T follicular helper cell (primary cell): ENCODE data around the gene SCO2.

Source experiments
- DNase-seq: peaks from one replicate; pipeline ENCODE4 v3.0.0-alpha.2; 2020; ENCODE audit warnings: low read depth

The SCO2 gene

DNA sequence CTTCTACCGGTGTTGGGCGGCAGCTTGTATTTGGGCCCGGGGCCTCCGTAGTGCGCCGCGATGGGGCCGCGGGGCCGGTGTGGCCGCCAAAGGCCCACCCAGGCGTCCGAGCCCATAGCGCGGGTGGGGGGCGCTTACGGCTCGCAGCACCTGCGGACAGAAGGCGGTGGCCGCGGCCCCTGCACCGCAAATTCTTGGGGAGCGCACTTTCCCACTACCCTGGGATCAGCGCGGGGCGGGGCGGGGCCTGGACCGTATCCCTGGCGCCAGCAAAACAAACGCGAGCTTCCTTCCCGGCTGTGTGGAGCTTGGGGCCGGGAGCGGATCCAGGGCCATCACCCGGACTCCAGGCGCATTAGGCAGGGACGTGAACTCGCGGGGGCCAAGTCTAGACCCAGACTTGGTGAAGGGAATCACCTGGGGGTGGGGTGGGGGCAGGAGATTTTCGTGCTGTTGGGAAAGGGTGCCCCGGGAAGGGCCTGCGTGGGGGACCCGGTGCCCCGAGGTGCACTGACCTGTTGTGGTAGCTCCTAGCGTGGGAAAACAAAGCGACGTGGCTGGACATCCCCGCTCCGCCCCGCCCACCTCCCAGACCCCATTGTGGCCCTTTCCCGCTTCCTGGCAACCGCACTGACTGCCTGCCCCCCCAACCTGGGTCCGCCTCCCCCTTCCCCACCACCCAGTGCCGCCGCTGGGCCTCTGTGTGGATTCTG, 6.7 kb upstream of the SCO2 start:
- DNase-seq, result no peak

DNA sequence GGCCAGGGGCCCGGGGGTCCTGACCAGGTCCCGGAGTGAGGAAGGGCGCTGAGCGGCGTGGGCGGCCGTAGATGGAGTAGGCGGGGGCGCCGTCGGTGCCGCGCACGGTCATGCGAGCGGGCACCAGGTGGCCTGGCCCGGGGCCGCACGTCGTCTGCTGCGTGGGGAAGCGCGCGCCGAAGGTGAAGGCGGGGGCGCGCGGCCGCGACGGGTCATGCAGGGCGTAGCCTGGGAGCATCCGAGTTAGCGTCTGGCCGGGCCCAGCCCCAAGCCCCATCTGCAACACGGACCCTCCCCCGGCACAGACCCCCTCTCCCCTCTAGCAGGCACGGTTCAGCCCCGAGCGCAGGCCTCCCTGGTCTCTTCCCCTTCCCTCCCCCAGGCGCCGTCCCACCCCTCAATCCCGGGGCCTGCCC, 6.2 kb upstream of the SCO2 start:
- no peak for DNase-seq

DNA sequence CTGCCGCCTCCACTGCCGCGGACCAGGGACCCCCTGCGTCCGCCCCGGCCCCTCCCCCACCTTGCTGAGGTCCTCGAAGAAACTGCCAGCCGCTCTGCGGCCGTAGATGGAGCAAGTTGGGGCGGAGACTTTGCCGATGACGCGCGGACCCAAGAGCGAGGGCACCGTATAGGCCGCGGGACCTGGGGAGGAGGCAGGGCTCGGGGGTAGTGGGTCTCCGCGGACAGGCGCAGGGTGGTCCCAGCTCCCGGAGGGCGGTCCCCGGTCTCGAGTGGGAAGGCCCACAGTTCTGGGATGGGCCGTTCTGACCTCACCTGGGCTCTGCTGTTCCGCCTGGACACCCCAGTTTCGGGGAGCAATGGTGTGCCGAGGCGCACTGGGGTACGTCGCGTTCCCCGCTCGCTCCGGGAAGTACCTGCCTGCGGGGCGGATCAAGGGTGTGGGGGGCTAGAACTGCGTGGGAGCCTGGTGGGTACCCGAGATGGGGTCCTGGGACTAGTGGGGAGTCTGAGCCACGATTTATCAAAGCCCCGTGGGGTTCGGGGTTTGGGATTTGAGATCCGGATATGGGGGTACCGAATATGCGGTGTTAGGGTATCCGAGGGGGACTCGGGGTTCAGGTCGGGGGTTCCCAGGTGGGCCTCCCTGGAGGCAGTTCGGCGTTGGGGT, 5.6 kb upstream of the SCO2 start:
- DNase-seq, result peak; percentile 59

DNA sequence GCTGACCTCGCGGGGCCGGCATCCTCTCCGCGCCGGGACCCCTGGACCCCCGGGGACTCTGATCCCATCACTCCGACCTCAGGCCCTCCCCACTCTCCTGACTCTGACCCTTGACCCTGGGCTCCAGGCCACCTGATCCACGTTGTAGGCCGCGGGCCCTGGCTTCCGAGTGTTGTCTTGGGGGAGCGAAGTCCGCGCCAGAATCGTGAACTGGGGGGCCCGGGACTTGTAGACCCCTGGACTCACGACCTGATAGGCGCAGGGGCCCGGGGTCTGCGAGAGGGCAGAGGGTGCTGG, 5.1 kb upstream of the SCO2 start:
- DNase-seq, result no peak

DNA sequence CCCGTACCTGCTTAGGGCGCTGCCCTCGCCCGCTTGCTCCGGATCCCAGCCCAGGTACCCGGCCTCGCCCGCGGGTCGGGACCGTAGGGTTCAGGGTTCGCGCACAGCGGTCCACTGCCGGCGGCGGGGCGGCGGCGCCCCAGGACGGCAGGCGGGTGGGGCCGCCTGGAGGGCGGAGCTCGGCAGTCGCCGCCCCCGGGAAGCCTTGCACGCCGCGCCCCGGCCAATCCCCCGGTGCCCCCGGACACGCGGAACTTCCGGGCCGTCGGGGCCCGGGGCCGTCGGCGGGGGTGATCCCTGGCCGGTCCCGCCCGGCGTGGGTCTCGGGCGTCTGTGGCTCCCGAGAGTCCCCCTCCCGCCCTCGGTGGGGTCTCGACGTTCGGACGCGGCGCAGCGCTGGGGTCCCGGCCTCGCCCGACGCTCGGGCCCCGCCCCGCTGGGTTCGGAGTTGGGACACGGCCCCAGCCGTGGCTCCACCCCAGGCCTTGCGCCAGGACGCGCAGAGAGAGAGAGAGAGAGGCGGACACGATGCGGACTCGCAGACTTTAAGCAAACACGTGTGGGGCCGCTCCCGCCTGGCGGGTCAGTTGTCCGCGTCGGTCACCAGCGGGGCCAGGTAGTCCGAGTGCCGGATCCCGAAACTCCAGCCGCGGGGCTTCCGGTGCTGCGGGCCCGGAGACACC, 4.6 kb upstream of the SCO2 start, which contains the start of gene TYMP:
Gene TYMP, minus strand, starts transcription at position 116 of the 683 bp plus-strand sequence. CDS start 303 bp downstream, outside the sequence.
- DNase-seq, result no peak

DNA sequence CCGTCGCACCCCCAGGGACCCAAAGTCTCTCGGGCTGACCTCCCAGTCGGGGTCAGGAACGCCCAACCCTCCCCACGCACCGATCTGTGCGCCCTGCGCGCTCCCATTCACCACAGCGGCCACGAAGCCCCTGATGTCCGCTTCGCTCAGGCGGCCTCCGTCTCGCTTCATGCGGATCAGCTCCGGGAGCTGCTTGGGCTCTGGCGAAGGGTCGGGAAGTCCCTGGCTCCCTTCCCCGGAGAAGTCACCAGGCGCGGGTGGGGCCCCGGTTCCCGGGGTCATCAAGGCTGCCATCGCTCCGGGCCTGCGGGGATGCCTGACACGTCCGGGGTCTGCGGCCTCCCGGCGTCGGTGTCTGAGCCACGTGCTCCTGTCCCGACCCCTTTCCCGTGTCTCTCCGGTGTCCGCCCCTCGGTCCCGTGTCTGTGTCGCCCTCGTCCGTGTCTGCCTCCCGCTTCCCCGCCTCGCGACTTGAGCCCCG, 4.1 kb upstream of the SCO2 start:
- no peak for DNase-seq

DNA sequence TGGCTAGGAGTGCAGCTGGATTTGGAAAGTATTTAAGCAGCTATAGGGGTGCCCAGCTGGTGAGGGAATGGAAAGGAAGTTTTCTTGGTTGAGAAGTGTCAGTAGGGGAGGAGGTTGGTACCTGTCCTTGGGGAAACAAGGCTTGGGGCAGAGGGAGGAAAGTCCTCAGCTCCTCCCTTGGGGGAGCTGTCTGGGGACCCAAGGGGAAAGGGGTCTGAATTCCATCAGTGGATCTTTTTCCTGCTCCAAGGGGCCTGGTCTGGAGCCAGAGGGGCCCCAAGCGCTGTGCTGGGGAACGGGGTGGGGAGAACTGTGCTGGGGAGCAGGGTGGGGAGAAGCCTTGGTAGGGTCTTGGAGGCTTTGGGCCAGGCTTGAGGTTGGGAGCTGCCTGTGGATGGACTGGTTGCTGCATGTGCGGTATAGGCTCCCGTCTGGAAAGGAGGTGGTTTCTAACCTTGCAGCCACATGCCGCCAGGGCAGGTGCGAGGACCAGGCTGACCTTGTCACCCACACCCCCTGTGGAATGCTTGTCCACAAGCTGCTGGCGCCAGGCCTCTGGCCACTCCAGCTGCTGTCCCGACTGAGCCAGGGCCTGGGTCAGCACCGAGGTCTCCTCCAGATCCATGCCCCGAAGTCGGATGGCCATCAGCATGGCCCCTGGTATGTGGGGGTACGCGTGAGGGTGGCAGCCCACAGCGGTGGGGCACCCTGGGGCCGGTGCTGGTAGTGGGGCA, 3.5 kb upstream of the SCO2 start:
- DNase-seq, result no peak

DNA sequence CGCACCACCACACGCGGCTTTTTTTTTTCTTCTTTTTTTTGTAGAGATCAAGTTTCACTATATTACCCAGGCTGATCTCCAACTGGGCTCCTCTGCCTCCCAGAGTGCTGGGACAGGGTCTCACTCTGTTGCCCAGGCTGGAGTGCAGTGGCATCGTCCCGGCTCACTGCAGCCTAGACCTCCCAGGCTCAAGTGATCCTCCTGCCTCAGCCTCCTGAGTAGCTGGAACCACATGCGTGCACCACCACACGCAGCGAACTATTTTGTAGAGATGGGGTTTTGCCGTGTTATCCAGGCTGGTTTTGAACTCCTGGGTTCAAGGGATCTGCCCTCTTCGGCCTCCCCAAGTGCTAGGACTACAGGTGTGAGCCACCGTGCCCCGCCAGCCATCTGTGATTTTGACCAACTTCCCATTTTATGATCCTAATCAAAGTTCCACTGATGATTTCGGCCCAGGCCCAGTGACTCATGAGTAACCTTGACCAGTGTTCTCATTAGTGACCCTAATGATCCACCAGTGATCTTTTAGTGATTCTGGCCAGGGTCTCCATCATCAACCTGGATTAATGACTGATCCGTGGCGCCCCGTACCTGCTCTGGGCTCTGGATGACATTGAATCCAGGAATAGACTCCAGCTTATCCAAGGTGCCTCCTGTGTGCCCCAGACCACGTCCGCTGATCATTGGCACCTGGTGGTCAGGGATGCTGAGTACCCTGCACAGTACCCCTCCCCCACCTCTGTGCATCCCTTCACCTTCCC, 2.7 kb upstream of the SCO2 start:
- DNase-seq, result no peak

DNA sequence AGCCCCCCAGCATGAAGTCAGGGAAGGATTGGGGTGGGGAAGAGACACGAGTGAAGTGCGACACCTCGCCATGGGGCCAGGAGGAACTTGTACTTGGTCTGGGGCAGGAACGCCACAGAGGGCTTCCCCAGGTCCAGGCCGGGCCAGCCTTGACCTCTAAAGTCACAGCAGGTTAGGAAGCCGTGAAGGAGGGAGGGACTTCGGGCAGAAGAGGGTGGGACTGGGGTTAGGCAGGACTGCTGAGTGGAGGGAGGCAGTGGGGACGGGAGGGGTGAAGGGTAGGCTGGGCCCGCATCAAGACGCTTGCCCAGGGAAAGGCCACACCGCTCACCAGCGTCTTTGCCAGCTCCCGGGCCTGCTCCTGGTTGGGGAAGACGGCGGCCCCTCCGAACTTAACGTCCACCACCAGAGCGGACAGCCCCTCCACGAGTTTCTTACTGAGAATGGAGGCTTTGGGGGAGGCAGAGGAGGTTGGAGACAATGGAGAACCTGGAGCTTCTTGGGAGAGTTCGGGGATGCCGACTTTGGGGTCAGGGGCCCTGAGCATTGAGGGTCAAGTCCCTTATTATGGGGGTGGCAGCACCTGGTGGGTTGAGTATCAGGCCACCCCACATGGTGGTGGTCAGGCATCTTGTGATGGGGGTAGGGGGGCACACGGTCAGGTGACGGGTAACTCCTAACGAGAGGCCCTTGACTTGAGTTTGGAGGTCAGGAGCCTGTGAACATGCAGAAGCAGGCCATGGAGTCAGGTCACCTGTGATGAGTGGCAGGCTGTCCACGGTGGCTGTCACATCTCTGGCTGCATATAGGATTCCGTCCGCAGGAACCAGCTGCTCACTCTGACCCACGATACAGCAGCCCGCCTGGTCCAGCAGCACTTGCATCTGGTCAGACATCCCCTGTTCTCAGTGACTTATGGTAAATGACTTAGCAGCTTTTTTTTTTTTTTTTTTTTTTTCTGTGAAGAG, 1.7 kb upstream of the SCO2 start:
- DNase-seq, result no peak

DNA sequence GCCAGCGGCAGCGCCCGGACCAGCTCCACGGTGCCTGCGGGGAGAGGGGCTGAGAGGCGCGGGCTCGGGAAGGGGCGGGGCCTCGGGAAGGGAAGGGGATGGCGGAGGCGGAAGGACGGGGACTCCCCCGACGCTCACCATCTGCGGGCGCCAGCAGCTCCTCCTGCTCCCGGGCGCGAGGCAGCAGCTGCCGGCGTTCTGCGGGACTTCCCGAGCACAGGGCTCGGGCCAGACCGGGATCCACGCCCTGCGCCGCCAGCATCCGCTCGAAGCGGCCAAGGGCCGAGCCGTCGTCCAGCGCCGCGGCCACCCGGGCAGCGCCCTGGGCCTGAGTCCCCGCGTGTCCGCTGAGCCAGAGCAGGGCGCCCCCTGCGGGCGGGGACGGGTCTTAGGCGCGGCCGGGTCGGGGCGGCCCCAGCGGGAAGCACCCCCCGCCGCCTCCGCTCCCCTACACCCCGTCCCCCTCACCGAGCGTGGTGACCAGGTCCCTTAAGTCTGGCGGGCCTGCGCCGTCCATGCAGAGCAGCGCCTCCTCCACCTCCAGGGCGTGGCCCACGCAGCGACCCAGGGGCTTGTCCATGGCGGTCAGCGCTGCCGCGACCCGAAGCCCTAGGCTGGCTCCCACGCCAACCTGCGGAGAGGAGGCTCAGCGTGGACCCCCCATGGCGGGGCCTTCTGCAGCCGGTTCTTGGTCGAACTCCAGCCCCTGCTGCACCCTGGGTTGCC, 873 bp upstream of the SCO2 start:
- DNase-seq, result peak; percentile 72

DNA sequence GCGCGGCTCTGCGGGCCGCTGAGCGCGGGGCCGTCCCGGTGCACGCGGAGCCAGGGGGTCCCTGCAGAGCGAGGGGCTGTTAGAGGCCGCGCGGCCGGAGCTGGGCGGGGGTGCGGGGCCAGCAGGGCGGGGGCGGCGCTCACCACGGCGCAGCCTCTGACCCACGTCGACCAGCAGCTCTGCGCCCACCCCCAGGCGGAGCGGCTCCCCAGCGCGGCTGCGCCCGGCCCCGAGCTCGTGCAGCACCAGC, 385 bp upstream of the SCO2 start:
- DNase-seq, result no peak

DNA sequence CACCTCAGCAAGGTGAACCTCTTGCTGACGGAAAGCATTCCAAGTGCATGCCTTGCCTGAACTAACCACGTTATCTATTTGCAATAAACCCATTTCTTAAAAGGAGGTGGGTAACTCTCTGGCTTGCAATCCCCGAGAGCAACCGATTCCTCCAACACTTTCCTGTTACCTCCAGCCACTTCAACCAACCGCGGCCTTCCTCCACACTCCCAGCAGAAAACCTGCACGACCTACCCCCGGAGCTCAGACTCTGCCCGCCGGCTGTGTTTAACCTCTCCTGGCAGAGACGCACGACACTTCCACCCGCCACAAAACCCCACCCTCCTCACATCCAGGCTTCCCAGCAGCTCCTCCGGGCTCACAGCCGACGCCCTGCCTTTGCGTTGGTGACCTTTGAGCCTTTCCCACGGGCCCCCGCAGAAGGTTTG, 708 bp downstream of the SCO2 start:
- no peak for DNase-seq

DNA sequence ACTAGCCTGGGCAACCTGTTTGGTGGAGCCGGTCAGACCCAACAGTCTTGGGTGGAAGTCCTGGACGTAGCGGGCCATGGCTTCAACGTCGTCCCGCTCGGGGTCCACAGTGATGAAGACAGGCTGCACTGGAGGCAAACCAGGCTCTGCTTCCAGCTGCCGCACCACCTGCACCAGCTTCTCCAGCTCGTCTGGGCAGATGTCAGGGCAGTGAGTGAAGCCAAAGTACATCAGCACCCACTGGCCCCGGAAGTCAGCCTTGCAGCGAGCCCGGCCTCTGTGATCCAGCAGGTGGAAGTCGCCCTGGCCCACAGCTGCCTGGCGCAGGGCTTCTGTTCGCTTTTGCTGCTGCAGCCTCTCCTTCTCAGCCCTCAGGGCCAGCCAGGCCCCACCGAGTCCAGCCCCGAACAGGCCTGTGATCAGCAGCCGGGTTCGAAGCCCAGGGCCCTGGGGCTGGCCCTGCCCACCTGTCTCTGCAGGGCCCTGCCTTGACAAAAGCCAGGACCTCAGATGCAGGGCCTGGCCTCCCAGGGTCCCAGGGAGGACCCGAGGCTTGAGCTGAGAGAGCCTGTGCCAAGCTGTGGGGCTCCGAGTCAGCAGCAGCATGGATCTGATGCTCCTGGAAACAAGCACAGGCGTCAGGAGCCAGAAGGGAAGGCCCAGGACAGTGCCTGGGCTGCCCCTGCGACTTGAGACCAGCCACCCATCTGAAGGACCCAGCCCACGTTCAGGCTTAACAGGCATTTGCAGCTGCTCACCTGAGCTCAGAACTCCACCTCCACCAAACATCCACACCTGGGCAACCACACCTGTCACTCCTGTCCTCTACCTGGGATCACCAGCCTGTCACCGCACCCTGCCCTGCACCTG, 1.4 kb downstream of the SCO2 start:
- DNase-seq, result no peak

DNA sequence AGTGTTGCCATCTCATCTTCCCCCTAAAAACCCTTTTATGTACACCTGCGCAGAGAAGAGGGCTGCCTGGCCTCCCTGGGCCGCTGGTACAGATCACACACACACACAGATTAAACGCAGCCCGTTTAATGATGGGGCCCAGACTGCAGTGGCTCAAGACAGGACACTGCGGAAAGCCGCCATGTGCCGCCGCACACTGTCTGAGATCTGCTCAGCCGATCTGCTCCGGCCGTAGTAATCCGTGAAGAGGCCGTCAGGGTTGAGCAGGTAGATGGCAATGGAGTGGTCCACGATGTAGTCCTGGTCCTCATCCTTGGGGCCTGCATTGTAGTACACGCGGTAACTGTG, 2.0 kb downstream of the SCO2 start:
- DNase-seq, result no peak

DNA sequence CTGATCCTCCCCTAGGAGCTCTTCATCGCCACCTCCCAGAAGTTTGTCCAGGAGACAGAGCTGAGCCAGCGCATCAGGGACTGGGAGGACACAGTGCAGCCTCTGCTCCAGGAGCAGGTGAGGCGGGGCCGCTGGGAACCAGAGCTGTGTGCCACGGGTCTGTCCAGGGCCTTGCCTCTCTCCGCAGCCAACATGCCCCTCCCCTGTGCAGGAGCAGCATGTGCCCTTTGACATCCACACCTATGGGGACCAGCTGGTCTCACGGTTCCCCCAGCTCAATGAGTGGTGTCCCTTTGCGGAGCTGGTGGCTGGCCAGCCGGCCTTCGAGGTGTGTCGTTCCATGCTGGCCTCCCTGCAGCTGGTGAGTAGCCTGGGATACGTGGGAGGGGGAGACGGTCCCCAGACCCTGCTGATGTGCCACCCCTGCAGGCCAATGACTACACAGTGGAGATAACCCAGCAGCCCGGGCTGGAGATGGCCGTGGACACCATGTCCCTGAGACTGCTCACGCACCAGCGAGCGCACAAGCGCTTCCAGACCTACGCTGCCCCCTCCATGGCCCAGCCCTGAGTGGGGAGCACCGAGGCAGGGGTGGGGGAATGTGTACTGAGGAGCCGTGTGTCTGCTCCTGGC, 2.5 kb downstream of the SCO2 start:
- no peak for DNase-seq

DNA sequence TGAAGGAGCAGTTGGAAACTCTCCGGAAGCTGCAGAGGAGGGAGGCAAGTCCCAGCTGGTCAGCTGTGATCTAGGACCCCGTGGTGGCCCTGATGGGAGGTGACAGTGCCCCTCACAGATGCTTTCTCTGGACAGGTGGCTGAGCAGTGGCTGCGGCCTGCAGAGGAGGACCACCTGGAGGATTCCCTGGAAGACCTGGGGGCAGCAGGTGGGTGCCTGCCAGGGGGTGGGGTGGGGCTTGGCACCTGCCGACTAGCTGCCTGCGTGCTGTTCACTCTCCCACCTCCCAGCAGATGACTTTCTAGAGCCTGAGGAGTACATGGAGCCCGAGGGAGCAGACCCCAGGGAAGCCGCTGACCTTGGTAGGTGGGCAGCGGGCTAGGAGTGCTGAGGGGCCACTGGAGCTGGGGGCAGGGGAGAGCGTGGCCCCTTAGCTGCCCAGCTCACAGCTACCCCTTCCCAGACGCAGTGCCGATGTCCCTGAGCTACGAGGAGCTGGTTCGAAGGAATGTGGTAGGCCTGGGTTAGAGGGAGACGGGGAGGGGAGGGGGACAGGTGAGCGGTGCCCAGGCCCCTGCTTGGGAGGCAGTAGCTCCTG, 3.1 kb downstream of the SCO2 start:
- DNase-seq, result no peak

DNA sequence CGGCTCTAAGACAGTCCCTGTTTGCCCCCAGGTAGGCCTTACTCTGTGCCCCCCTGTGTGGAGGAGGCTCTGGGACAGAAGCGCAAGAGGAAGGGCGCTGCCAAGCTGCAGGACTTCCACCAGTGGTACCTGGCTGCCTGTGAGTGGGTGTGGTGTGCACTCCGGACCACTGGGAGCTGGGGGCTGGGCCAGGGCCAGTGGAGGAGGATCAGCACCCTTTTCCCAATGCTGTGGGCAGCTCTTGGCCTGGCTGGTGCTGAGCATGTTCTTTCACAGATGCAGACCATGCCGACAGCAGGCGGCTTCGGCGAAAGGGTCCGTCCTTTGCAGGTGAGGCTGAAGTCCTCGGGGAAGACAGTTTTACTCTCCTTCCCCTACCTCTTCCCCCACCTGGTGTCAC, 3.7 kb downstream of the SCO2 start:
- no peak for DNase-seq

DNA sequence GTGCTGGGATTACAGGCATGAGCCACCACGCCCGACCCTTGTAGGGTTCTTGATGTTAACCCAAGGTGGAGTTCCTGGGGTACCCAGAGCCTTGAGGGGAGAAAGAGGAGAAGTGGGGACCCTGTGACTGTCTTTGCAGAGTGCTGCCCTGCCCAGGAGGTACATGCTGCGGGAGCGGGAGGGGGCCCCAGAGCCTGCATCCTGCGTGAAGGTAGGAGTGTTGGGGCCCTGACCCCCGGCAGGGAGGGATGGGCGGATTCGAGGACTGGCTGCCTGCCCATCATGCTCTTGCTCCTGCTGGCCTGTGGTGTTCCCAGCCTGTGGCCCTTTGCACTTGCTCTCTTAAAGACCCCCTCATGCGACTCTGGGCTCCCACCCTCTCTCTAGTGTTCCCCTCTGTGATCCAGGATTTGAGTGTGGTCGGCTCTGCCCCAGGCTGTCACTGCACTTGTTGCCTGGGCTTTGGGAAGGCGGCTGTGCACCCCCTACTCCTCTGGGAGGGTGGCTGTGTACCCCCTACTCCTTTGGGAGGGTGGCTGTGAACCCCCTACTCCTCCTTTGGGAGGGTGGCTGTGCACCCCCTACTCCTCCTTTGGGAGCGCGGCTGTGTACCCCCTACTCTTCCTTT, 4.5 kb downstream of the SCO2 start:
- DNase-seq, result no peak
